Skeletal muscle satellite cell (primary cell): ENCODE measurements around the gene IFIH1. TPM values are rescaled to one million over a fixed set of nuclear protein-coding genes. Genes with fewer than 3 reads are reported as not detected.

Experiments
- H3K27me3 ChIP-seq: 2 replicates; pipeline ENCODE4 v1.7.0; 2013; ENCODE audit warnings: low read length; ENCODE audit not compliant: control insufficient read depth, insufficient read depth
- H3K36me3 ChIP-seq: 2 replicates; pipeline ENCODE4 v1.7.0; 2013; ENCODE audit warnings: mild to moderate bottlenecking, control low read depth, low read length; ENCODE audit not compliant: insufficient read depth
- H3K4me1 ChIP-seq: 2 replicates; pipeline ENCODE4 v1.7.0; 2013; ENCODE audit warnings: low read length; ENCODE audit not compliant: control insufficient read depth, insufficient read depth
- H3K4me2 ChIP-seq: 2 replicates; pipeline ENCODE4 v1.7.0; 2013; ENCODE audit warnings: mild to moderate bottlenecking, low read length
- H3K4me3 ChIP-seq: 2 replicates; pipeline ENCODE4 v1.7.0; 2013; ENCODE audit warnings: low read length
- H3K9ac ChIP-seq: 2 replicates; pipeline ENCODE4 v1.7.0; 2013; ENCODE audit warnings: mild to moderate bottlenecking, low read depth, low read length, moderate library complexity
- H3K9me3 ChIP-seq: replicated peaks from 2 replicates; pipeline ENCODE4 v1.7.0; 2013; ENCODE audit warnings: mild to moderate bottlenecking, control low read depth, low read length
- total RNA-seq: library from RNA; depleted of rRNA; stranded (reverse); fragments of >200 nt; gene quantifications from 2 replicates; pipeline ENCODE4 v1.2.3, GENCODE V29; 2012; rRNA removed

The IFIH1 gene
- 1.5 and 3.3 TPM in 2 replicates for total RNA-seq

DNA sequence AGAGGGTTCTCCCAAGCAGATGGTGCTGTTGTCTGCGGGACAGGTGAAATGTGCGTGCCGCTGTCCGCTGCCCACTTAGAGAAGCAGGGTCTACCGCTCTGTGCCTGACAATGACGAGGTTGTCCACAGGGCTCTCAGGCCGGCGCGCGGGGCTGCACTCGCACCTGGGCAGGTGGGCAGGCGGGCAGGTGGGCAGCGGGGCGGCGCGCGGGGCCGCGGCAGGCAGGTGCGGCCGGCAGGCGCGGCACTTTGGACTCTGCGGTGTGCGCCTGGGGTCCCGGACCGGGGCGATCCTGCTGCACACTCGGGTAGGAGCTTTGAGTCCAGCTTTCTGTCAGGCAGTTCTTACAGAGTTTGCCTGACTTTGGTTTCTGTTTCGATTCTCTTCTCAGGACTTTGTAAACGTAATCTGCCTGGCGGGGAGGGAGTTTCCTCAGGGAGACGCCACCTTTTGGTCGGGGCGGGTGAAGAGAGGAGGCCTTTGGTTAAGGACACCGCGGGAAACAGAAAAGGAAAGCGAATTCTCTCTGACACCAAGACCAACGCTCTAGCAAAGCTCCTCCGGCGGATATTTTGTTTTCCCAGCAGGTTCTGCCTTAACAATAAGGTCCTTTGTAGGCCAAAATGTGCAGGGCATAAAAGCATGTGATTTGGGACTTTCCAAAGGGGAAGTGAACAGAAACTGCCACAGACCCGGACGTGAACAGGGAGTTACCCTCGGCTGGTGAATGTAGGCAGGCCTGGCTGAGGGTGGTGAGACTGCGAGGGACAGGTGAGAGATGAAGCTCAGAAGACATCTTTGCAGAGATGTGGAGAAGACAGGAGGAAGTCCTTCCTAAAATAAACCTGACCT, at the start of gene IFIH1:
IFIH1 (minus strand) TSS at position 357 of the 853 bp plus-strand sequence. CDS start 377 bp downstream, outside the sequence.
- Histone ChIP-seq H3K4me1 (peaks cover 12% of the 10 kb centered on the region), H3K9me3 (no peaks in the 10 kb centered on the region)

DNA sequence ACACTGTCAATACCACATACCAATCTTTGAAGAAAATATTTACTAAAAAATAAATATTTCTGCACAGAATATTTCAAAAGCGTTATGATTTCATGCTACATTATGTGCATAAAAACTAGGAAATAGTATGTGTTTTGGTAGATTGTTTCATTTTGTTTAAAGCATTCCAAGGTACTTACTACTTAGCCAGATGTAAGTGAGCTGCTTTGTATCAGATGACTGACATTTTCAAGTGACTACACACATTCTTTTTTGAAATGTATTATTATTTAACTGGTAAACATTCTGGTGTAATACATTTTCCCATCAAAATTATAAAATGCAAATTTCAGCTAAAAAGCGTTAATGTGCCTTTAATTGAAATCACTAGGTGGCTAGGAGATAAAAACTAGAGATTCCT, 46.9 kb upstream of the IFIH1 start:
- Histone ChIP-seq H3K27me3 (no peaks in the 10 kb centered on the region), H3K9ac (no peak overlapping the region), H3K4me2 (no peak overlapping the region), H3K9me3 (no peaks in the 10 kb centered on the region), H3K4me3 (no peak overlapping the region), H3K4me1 (no peaks in the 10 kb centered on the region), H3K36me3 (no peaks in the 10 kb centered on the region)

More for the DNA sequence above, at the start of gene IFIH1:
- H3K9ac ChIP-seq: peak within 1 kb of the TSS; percentile 81
- H3K4me2 ChIP-seq: peak within 1 kb of the TSS; percentile 98
- H3K27me3 ChIP-seq: no peaks in the 10 kb centered on the region
- H3K36me3 ChIP-seq: no peaks in the 10 kb centered on the region
- H3K4me3 ChIP-seq: peak within 1 kb of the TSS; percentile 84

DNA sequence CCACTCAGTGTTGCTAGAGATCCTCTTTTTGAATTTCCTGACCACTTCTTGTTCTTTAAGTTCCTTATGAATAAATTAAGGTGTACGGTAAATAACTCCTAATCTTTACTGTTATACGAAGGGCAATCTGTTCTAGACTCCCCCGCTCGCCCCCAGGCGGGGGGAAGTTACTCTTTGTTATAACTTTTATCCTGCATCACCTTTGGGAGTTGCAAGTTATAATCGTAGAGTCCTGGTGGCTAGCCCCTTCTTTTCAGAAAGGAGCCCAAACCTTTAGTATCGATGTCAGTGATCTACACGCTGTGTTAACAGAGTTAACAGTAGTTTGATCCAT, 26.1 kb upstream of the IFIH1 start:
- Histone ChIP-seq H3K27me3 (no peaks in the 10 kb centered on the region), H3K4me2 (peak overlapping the region; percentile 93), H3K4me1 (no peaks in the 10 kb centered on the region), H3K36me3 (no peaks in the 10 kb centered on the region), H3K9me3 (no peaks in the 10 kb centered on the region), H3K9ac (peak overlapping the region; percentile 79), H3K4me3 (peak overlapping the region; percentile 85)

- no peaks in the 10 kb centered on the region for H3K36me3 ChIP-seq
- H3K4me2 ChIP-seq: peak within 1 kb of the TSS; percentile 93
- H3K9me3 ChIP-seq: no peaks in the 10 kb centered on the region
- no peaks in the 10 kb centered on the region for H3K4me1 ChIP-seq
- H3K9ac ChIP-seq: peak within 1 kb of the TSS; percentile 79
- no peaks in the 10 kb centered on the region for H3K27me3 ChIP-seq
- H3K4me3 ChIP-seq: peak within 1 kb of the TSS; percentile 85
Measured at GRCh38 chr2:162343824-162344616, 25.5 kb upstream of the IFIH1 start, which contains the start of gene GCA. GCA (plus strand) TSS chr2:162344132; CDS start chr2:162344249, 117 bp downstream.

GRCh38 chr2:162343492-162343823, 25.0 kb upstream of the IFIH1 start:
- Histone ChIP-seq H3K9me3 (no peaks in the 10 kb centered on the region), H3K27me3 (no peaks in the 10 kb centered on the region), H3K4me2 (peak overlapping the region; percentile 93), H3K9ac (no peak overlapping the region), H3K4me1 (no peaks in the 10 kb centered on the region), H3K4me3 (peak overlapping the region; percentile 85), H3K36me3 (no peaks in the 10 kb centered on the region)

DNA sequence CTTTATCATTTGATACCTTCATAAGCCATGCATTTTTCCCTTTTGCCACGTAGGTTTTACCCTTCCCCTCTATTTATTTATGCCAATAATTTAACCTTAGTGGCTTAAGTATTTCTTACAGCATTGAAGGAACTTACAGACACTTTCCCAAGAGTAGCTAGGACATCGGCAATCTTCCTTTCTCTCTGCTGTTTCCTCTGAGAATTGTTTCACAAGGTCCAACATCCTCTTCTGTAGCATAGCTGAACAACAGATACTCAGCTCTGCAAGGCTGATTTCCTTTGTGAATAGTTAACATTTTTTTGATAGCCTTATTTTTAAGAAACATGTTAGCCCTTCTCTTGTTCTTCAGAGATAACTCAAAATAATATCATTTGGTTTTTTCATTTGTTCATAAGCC, 24.4 kb upstream of the IFIH1 start:
- H3K36me3 ChIP-seq: no peaks in the 10 kb centered on the region
- no peaks in the 10 kb centered on the region for H3K27me3 ChIP-seq
- H3K9ac ChIP-seq: no peak overlapping the region
- no peak overlapping the region for H3K4me3 ChIP-seq
- H3K4me1 ChIP-seq: no peaks in the 10 kb centered on the region
- no peak overlapping the region for H3K4me2 ChIP-seq
- no peaks in the 10 kb centered on the region for H3K9me3 ChIP-seq

- Histone ChIP-seq H3K36me3 (no peaks in the 10 kb centered on the region), H3K4me2 (no peak overlapping the region), H3K4me3 (no peak overlapping the region), H3K27me3 (no peaks in the 10 kb centered on the region), H3K4me1 (no peaks in the 10 kb centered on the region), H3K9ac (no peak overlapping the region), H3K9me3 (no peaks in the 10 kb centered on the region)
Measured at GRCh38 chr2:162342321-162342720, 23.8 kb upstream of the IFIH1 start.

- Histone ChIP-seq H3K27me3 (no peaks in the 10 kb centered on the region), H3K9me3 (no peaks in the 10 kb centered on the region), H3K4me2 (no peak overlapping the region), H3K36me3 (no peaks in the 10 kb centered on the region), H3K4me1 (no peaks in the 10 kb centered on the region), H3K9ac (no peak overlapping the region), H3K4me3 (no peak overlapping the region)
Measured at GRCh38 chr2:162340822-162341221, 22.3 kb upstream of the IFIH1 start.

DNA sequence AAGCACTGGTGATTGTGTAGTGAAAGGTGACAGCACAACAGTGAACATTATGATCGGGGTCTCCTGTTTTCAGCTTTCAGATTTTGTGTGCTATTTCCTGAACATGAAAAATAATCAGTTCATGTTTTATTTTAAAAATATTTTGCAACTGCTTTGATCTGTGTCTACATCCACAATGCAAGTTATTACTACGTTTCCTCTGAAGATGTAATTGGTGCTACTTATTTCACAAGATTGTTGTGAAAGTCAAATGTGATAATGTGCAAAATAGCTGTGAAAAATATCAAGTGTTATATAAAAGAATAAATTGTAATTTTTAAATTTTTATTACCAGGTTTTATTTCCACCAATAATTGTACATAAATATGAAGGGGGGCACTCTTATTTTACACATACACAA, 19.4 kb upstream of the IFIH1 start:
- H3K36me3 ChIP-seq: no peaks in the 10 kb centered on the region
- no peaks in the 10 kb centered on the region for H3K4me1 ChIP-seq
- H3K4me3 ChIP-seq: no peak overlapping the region
- H3K4me2 ChIP-seq: no peak overlapping the region
- no peak overlapping the region for H3K9ac ChIP-seq
- no peaks in the 10 kb centered on the region for H3K27me3 ChIP-seq
- no peaks in the 10 kb centered on the region for H3K9me3 ChIP-seq

- no peaks in the 10 kb centered on the region for H3K27me3 ChIP-seq
- H3K9ac ChIP-seq: no peak overlapping the region
- no peaks in the 10 kb centered on the region for H3K9me3 ChIP-seq
- H3K4me2 ChIP-seq: no peak overlapping the region
- peaks cover 5% of the 10 kb centered on the region for H3K4me1 ChIP-seq
- no peaks in the 10 kb centered on the region for H3K36me3 ChIP-seq
- no peak overlapping the region for H3K4me3 ChIP-seq
Measured at GRCh38 chr2:162333968-162334367, 15.5 kb upstream of the IFIH1 start.

- H3K36me3 ChIP-seq: no peaks in the 10 kb centered on the region
Measured at GRCh38 chr2:162330881-162331280, 12.4 kb upstream of the IFIH1 start.

More at GRCh38 chr2:162330881-162331280, 12.4 kb upstream of the IFIH1 start:
- Histone ChIP-seq H3K4me1 (peaks cover 5% of the 10 kb centered on the region), H3K9ac (no peak overlapping the region), H3K27me3 (no peaks in the 10 kb centered on the region), H3K4me3 (no peak overlapping the region), H3K4me2 (no peak overlapping the region), H3K9me3 (no peaks in the 10 kb centered on the region)
